ENCODE results near the gene LDB3.

LDB3 gene

DNA sequence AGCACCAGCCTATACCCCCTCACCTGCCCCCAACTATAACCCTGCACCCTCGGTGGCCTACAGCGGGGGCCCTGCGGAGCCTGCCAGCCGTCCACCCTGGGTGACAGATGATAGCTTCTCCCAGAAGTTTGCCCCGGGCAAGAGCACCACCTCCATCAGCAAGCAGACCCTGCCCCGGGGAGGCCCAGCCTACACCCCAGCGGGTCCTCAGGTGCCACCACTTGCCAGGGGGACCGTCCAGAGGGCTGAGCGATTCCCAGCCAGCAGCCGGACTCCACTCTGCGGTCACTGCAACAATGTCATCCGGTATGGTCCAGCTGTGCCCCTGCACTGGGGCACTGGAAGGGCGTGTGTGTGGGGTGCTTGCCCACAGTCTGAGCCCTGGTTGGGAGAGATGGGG is 48.2 kb downstream of the LDB3 start:
- Histone ChIP-seq H3K4me3 (ENCODE audit: low read depth, low read length) (no peak overlapping the region), H3K4me1 (ENCODE audit: control insufficient read depth, insufficient read depth, low read length) (peaks cover 5% of the 10 kb centered on the region; the same call in 1 of the 2 replicates), H3K27ac (ENCODE audit: extremely low read depth, low read depth, low read length) (no peak overlapping the region), H3K9me3 (ENCODE audit: control insufficient read depth, insufficient read depth, low read depth, low read length) (no peaks in the 10 kb centered on the region), H3K36me3 (ENCODE audit: control insufficient read depth in 2 of 2, insufficient read depth in 1 of 2, low read length in 2 of 2) (no peaks in the 10 kb centered on the region)
- CTCF ChIA-PET, result no interaction called here
- POLR2A ChIA-PET, result no interaction called here
- TF ChIP-seq, protein P1, sequence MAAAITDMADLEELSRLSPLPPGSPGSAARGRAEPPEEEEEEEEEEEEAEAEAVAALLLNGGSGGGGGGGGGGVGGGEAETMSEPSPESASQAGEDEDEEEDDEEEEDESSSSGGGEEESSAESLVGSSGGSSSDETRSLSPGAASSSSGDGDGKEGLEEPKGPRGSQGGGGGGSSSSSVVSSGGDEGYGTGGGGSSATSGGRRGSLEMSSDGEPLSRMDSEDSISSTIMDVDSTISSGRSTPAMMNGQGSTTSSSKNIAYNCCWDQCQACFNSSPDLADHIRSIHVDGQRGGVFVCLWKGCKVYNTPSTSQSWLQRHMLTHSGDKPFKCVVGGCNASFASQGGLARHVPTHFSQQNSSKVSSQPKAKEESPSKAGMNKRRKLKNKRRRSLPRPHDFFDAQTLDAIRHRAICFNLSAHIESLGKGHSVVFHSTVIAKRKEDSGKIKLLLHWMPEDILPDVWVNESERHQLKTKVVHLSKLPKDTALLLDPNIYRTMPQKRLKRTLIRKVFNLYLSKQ (tag by site-specific recombination; IDR thresholded peaks at IDR 0.05; ENCODE audit: borderline replicate concordance), result no peak
- peak; percentile 37; the same call in 1 of the 2 replicates for TF ChIP-seq ZFHX2 (tag by site-specific recombination; conservative IDR thresholded peaks at IDR 0.05)
- no peak for TF ChIP-seq ZNF639 (tag by site-specific recombination; IDR thresholded peaks at IDR 0.05)
- TF ChIP-seq ZNF501 (tag by site-specific recombination; IDR thresholded peaks at IDR 0.05), result no peak

- no peak overlapping the region for H3K4me3 ChIP-seq (ENCODE audit: low read depth, low read length)
- ChIA-PET CTCF (no interaction called here), POLR2A (no interaction called here)
- H3K9me3 ChIP-seq (ENCODE audit: control insufficient read depth, insufficient read depth, low read depth, low read length), result no peaks in the 10 kb centered on the region
- no peak overlapping the region for H3K27ac ChIP-seq (ENCODE audit: extremely low read depth, low read depth, low read length)
- H3K36me3 ChIP-seq (ENCODE audit: control insufficient read depth in 2 of 2, insufficient read depth in 1 of 2, low read length in 2 of 2), result no peaks in the 10 kb centered on the region
- TF ChIP-seq ZBTB11 (tag by site-specific recombination; conservative IDR thresholded peaks at IDR 0.05; ENCODE audit: low read depth) (no peak), ZNF292 (tag by site-specific recombination; IDR thresholded peaks at IDR 0.05; ENCODE audit: borderline replicate concordance, low read depth) (no peak), ZNF561 (tag by site-specific recombination; IDR thresholded peaks at IDR 0.05; ENCODE audit: borderline replicate concordance) (no peak), ZNF560 (tag by site-specific recombination; IDR thresholded peaks at IDR 0.05; ENCODE audit: borderline replicate concordance) (no peak), MYNN (tag by site-specific recombination; IDR thresholded peaks at IDR 0.05; ENCODE audit: borderline replicate concordance) (no peak), ZNF37A (tag by site-specific recombination; IDR thresholded peaks at IDR 0.05) (no peak), PRDM4 (tag by site-specific recombination; IDR thresholded peaks at IDR 0.05) (no peak), SALL2 (tag by site-specific recombination; IDR thresholded peaks at IDR 0.05; ENCODE audit: borderline replicate concordance) (no peak), ELK4 (IDR thresholded peaks at IDR 0.05; ENCODE audit: borderline replicate concordance, low read depth, low read length) (no peak), ZNF626 (tag by site-specific recombination; IDR thresholded peaks at IDR 0.05) (no peak), ZNF394 (tag by site-specific recombination; IDR thresholded peaks at IDR 0.05; ENCODE audit: borderline replicate concordance) (no peak)
- TF ChIP-seq, protein P2, sequence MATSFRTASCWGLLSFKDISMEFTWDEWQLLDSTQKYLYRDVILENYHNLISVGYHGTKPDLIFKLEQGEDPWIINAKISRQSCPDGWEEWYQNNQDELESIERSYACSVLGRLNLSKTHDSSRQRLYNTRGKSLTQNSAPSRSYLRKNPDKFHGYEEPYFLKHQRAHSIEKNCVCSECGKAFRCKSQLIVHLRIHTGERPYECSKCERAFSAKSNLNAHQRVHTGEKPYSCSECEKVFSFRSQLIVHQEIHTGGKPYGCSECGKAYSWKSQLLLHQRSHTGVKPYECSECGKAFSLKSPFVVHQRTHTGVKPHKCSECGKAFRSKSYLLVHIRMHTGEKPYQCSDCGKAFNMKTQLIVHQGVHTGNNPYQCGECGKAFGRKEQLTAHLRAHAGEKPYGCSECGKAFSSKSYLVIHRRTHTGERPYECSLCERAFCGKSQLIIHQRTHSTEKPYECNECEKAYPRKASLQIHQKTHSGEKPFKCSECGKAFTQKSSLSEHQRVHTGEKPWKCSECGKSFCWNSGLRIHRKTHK (tag by site-specific recombination; IDR thresholded peaks at IDR 0.05), result no peak
- H3K4me1 ChIP-seq (ENCODE audit: control insufficient read depth, insufficient read depth, low read length), result no peaks in the 10 kb centered on the region
Observed at GRCh38 chr10:86718556-86718955, 50.2 kb downstream of the LDB3 start.
